ENCODE data around the gene CCDC3. TPM values are rescaled to one million over a fixed set of nuclear protein-coding genes. Genes with fewer than 3 reads are reported as not detected.

Gene CCDC3
- total RNA-seq, 1 donor from 2014 or later, result 12.8 TPM

GRCh38 chr10:12907656-12908055 is 93.9 kb downstream of the CCDC3 start:
- H3K4me1 ChIP-seq, result peaks cover 12% of the 10 kb centered on the region
- DNase-seq (ENCODE audit: extremely low spot score in 2 of 2), result peak in 1 of 2 donors; percentile 77
- no peak overlapping the region for H3K4me3 ChIP-seq
- H3K27ac ChIP-seq, result no peak overlapping the region
- no peak for TF ChIP-seq POLR2A (IDR thresholded peaks at IDR 0.05)
- TF ChIP-seq POLR2AphosphoS5 (IDR thresholded peaks at IDR 0.05; ENCODE audit: insufficient read depth in 1 of 2, low read depth in 1 of 2), result no peak
- TF ChIP-seq CTCF (IDR thresholded peaks at IDR 0.05), result no peak
- no peaks in the 10 kb centered on the region for H3K9me3 ChIP-seq
- intact Hi-C loops (cut with DNase I), result loop anchor here (10.0 kb wide), 2 partner anchors 123 to 183 kb away; no protein-coding TSS in a partner anchor
- no peaks in the 10 kb centered on the region for H3K27me3 ChIP-seq
- no peaks in the 10 kb centered on the region for H3K36me3 ChIP-seq

- TF ChIP-seq CTCF (IDR thresholded peaks at IDR 0.05), result no peak
- TF ChIP-seq POLR2A (IDR thresholded peaks at IDR 0.05), result no peak
- TF ChIP-seq POLR2AphosphoS5 (IDR thresholded peaks at IDR 0.05; ENCODE audit: insufficient read depth in 1 of 2, low read depth in 1 of 2), result peak; percentile 46 to 58
- Histone ChIP-seq H3K36me3 (no peaks in the 10 kb centered on the region), H3K4me1 (peaks cover 12% of the 10 kb centered on the region), H3K27me3 (no peaks in the 10 kb centered on the region), H3K4me3 (no peak overlapping the region), H3K9me3 (no peaks in the 10 kb centered on the region), H3K27ac (peak overlapping the region; percentile 39)
- intact Hi-C loops (cut with DNase I), result loop anchor here (10.0 kb wide), 2 partner anchors 121 to 181 kb away; no protein-coding TSS in a partner anchor
- peak in 1 of 2 donors; percentile 81 for DNase-seq (ENCODE audit: extremely low spot score in 2 of 2)
Measured at GRCh38 chr10:12906051-12906541, 95.4 kb downstream of the CCDC3 start.

GRCh38 chr10:12905067-12905466 is 96.4 kb downstream of the CCDC3 start:
- TF ChIP-seq POLR2AphosphoS5 (IDR thresholded peaks at IDR 0.05; ENCODE audit: insufficient read depth in 1 of 2, low read depth in 1 of 2), result no peak
- no peak for TF ChIP-seq POLR2A (IDR thresholded peaks at IDR 0.05)
- TF ChIP-seq CTCF (IDR thresholded peaks at IDR 0.05), result no peak
- Histone ChIP-seq H3K36me3 (no peaks in the 10 kb centered on the region), H3K4me3 (no peak overlapping the region), H3K4me1 (peaks cover 12% of the 10 kb centered on the region), H3K9me3 (no peaks in the 10 kb centered on the region), H3K27me3 (no peaks in the 10 kb centered on the region), H3K27ac (peak overlapping the region; percentile 27)
- DNase-seq (ENCODE audit: extremely low spot score in 2 of 2), result peak in 1 of 2 donors; percentile 44
- intact Hi-C loops (cut with DNase I), result loop anchor here (10.0 kb wide), 2 partner anchors 120 to 180 kb away; no protein-coding TSS in a partner anchor

- intact Hi-C loops (cut with DNase I), result loop anchor here (10.0 kb wide), 2 partner anchors 118 to 178 kb away; no protein-coding TSS in a partner anchor
- Histone ChIP-seq H3K4me1 (peaks cover 12% of the 10 kb centered on the region), H3K27me3 (no peaks in the 10 kb centered on the region), H3K27ac (no peak overlapping the region), H3K9me3 (no peaks in the 10 kb centered on the region), H3K36me3 (no peaks in the 10 kb centered on the region), H3K4me3 (no peak overlapping the region)
- TF ChIP-seq CTCF (IDR thresholded peaks at IDR 0.05) (no peak), POLR2AphosphoS5 (IDR thresholded peaks at IDR 0.05; ENCODE audit: insufficient read depth in 1 of 2, low read depth in 1 of 2) (no peak)
- peak in 1 of 2 donors; percentile 70 for DNase-seq (ENCODE audit: extremely low spot score in 2 of 2)
Measured at GRCh38 chr10:12902851-12903358, 98.6 kb downstream of the CCDC3 start.

GRCh38 chr10:12902135-12902572 is 99.4 kb downstream of the CCDC3 start:
- Histone ChIP-seq H3K27ac (no peak overlapping the region), H3K9me3 (no peaks in the 10 kb centered on the region), H3K4me1 (peaks cover 12% of the 10 kb centered on the region), H3K27me3 (no peaks in the 10 kb centered on the region), H3K36me3 (no peaks in the 10 kb centered on the region), H3K4me3 (no peak overlapping the region)
- peak in 1 of 2 donors; percentile 79 for DNase-seq (ENCODE audit: extremely low spot score in 2 of 2)
- intact Hi-C loops (cut with DNase I), result loop anchor here (10.0 kb wide), 2 partner anchors 117 to 177 kb away; no protein-coding TSS in a partner anchor
- TF ChIP-seq POLR2AphosphoS5 (IDR thresholded peaks at IDR 0.05; ENCODE audit: insufficient read depth in 1 of 2, low read depth in 1 of 2), result no peak
- TF ChIP-seq POLR2A (IDR thresholded peaks at IDR 0.05), result no peak
- TF ChIP-seq CTCF (IDR thresholded peaks at IDR 0.05), result peak; percentile 39 to 78 (median 43)
